ENCODE data around the gene HDAC4.
"Not testable (repeated sequence)": the region's sequence is repeated elsewhere in the genome, so short reads cannot be mapped to it uniquely, and the experiment has no call there.

Gene HDAC4

DNA sequence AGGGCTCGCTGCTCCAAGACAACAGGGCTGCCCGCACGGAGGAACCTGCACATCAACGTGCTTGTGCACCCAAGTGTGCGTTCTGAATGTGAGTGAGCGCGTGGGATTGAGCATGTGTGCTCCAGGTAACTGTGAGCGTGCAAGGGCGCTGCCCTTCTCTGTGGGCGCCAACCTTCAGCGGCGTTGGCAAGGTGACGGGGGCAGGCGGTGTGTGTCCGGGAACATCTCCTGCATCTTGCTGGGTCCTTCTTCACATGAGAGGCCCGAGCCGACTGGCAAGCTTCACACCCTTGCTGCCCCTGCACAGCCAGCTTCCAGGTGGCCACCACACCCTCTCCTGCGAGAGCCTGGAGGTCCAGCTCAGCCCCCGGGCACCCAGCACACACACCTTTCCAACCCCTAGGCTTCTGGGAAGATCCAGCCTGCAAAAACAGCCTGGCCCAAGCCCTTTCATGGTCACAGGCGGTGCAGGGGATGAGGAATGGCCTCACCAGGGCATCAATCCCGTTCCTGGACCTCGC, 220.9 kb downstream of the HDAC4 start:
- no peak for DNase-seq

- no peak for DNase-seq
These were observed 221.9 kb downstream of the HDAC4 start for GRCh38 chr2:239178954-239179353.

- no peak for DNase-seq
These were observed 222.3 kb downstream of the HDAC4 start for GRCh38 chr2:239178484-239178883.

GRCh38 chr2:239177908-239178307, 222.9 kb downstream of the HDAC4 start:
- no peak for DNase-seq

- DNase-seq: no peak
These were observed 223.5 kb downstream of the HDAC4 start for GRCh38 chr2:239177325-239177724.

GRCh38 chr2:239176138-239176803, 224.5 kb downstream of the HDAC4 start:
- DNase-seq: not testable (repeated sequence)

- DNase-seq: no peak
These were observed 225.6 kb downstream of the HDAC4 start for GRCh38 chr2:239175181-239175580.

- no peak for DNase-seq
These were observed 227.5 kb downstream of the HDAC4 start for GRCh38 chr2:239173301-239173700.

- DNase-seq: no peak
These were observed 229.2 kb downstream of the HDAC4 start for GRCh38 chr2:239171643-239172042.

GRCh38 chr2:239169311-239170048, 231.3 kb downstream of the HDAC4 start:
- DNase-seq: no peak

- DNase-seq: no peak
These were observed 232.2 kb downstream of the HDAC4 start for GRCh38 chr2:239168575-239168974.

- no peak for DNase-seq
These were observed 232.9 kb downstream of the HDAC4 start for GRCh38 chr2:239167766-239168444.

DNA sequence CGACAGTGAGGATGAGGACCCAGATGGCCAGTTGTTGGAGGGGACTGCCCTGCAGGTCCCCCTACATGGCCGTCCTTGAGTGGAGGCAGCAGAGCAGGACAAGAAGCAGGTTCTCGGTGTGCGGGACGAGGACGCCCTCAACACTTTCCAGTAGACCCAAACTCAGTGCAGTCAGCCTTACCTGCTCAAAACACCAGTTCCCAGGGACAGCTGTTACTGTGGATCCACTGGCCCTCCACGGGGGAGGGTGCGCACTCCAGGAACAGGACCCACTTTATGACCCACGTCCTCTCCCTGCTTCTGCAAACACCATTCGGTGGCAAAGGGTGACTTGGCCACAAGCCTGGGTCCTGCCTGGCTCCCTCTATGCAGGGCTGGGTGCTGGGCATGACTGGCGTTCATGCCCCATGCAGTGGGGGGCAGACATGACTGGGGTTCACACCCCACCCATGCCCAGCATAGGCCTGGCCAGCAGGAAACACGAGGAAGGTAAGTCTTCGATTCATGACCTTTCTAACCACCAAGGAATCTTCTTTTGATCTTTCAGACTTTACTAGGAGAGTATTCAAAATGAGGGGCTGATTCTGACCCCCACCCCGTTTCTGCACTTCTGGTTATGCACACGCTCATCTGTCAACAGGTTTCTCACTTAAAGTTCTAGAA, 233.7 kb downstream of the HDAC4 start:
- DNase-seq: no peak

- DNase-seq: no peak
These were observed 234.5 kb downstream of the HDAC4 start for GRCh38 chr2:239166201-239166834.

- no peak for DNase-seq
These were observed 235.5 kb downstream of the HDAC4 start for GRCh38 chr2:239165206-239165831.

- no peak for DNase-seq
These were observed 236.4 kb downstream of the HDAC4 start for GRCh38 chr2:239164335-239164871.

GRCh38 chr2:239163688-239164334, 237.0 kb downstream of the HDAC4 start:
- no peak for DNase-seq

- DNase-seq: no peak
These were observed 237.7 kb downstream of the HDAC4 start for GRCh38 chr2:239162976-239163687.

DNA sequence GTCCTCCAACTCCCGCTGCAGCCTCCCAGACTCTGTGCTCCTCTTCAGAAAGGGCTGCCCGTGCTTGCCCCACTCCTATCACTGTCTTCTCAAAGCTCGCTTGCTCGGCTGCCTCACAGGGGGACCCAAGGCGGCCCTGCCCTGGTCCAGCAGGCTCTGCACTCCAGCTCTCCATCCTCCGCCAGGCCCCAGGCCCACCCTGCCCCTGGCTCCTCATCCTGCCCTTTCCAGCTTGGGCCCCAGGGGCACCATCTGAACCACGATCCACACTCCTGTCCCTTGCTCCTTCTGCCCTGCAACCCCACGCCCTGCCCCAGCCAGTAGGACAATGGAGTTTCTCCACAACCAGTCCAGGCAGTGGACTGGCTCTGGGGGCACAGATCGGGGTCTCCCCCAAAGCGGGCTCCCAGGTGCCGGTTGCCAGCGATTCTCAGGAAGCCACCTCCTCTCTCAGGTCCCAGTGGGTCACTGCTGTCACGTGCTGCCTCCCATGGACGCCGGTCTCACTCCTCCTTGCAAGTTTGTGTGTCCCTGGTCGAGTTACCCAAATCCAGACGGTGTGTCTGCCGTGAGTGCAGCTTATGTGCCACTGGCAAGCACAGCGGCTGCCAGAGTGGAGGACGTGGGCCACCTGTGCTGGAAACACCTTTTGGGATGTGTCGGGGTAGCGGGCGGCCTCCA, 238.5 kb downstream of the HDAC4 start:
- DNase-seq: no peak

GRCh38 chr2:239161711-239162140, 239.1 kb downstream of the HDAC4 start:
- no peak for DNase-seq
